Muscle of back (tissue), 11 donors: ENCODE measurements around the gene TMED1. TPM values are rescaled to one million over a fixed set of nuclear protein-coding genes. Genes with fewer than 3 reads are reported as not detected.
"Not testable (repeated sequence)": the region's sequence is repeated elsewhere in the genome, so short reads cannot be mapped to it uniquely, and the experiment has no call there.

ENCODE experiments used
- DNase-seq, 3 donors: peaks; one replicate each; pipeline versions ENCODE4 v3.0.0 to v3.0.0-alpha.2; 2013
- polyA plus RNA-seq, 10 donors: library from polyadenylated mRNA; unstranded; fragments of 120-200 nt; gene quantifications; one replicate each; pipeline ENCODE4 v1.2.1, GENCODE V29; 2013; ENCODE audit not compliant: insufficient read length in 10 of 10

Gene TMED1
- polyA plus RNA-seq, 10 donors: 26.9 to 45.0 (median 33.6) TPM

- DNase-seq: peak; percentile 75 to 90 (median 88)
These were observed 28.5 kb upstream of the TMED1 start for GRCh38 chr19:10864538-10864899.

- DNase-seq: no peak
These were observed 27.2 kb upstream of the TMED1 start for GRCh38 chr19:10863107-10863717.

- DNase-seq: no peak
These were observed 26.6 kb upstream of the TMED1 start for GRCh38 chr19:10862561-10863106.

GRCh38 chr19:10861103-10861651 is 25.2 kb upstream of the TMED1 start:
- no peak for DNase-seq

GRCh38 chr19:10858204-10858828 is 22.3 kb upstream of the TMED1 start:
- no peak for DNase-seq

GRCh38 chr19:10856899-10857298 is 20.9 kb upstream of the TMED1 start:
- DNase-seq: not testable (repeated sequence)

GRCh38 chr19:10855879-10856522 is 20.0 kb upstream of the TMED1 start:
- DNase-seq: no peak

GRCh38 chr19:10854350-10855089 is 18.5 kb upstream of the TMED1 start:
- DNase-seq: no peak

- no peak for DNase-seq
These were observed 16.9 kb upstream of the TMED1 start for GRCh38 chr19:10852941-10853340.

GRCh38 chr19:10852098-10852800 is 16.2 kb upstream of the TMED1 start:
- DNase-seq: no peak

GRCh38 chr19:10850631-10851030 is 14.6 kb upstream of the TMED1 start:
- DNase-seq: no peak

- DNase-seq: peak in 2 of 3 donors; percentile 45 to 79
These were observed 12.3 kb upstream of the TMED1 start, which contains the start of gene C19orf38 for GRCh38 chr19:10848230-10848856. Gene C19orf38, plus strand, starts transcription at chr19:10848415. Its CDS starts 94 bp downstream, at chr19:10848509.

- no peak for DNase-seq
These were observed 10.6 kb upstream of the TMED1 start for GRCh38 chr19:10846500-10847202.

GRCh38 chr19:10842788-10843187 is 6.8 kb upstream of the TMED1 start:
- no peak for DNase-seq

- DNase-seq: no peak
These were observed 3.4 kb upstream of the TMED1 start for GRCh38 chr19:10839114-10840050.

GRCh38 chr19:10838377-10838776 is 2.4 kb upstream of the TMED1 start:
- no peak for DNase-seq

GRCh38 chr19:10837649-10838048 is 1.6 kb upstream of the TMED1 start:
- DNase-seq: not testable (repeated sequence)

GRCh38 chr19:10836479-10837330 is 693 bp upstream of the TMED1 start:
- no peak for DNase-seq
